Activated naive CD4-positive, alpha-beta T cell treated with anti-CD3 and anti-CD28 coated beads, Interleukin-2, amount 50 U/mL, for 16 hours (primary cell): ENCODE measurements around the gene LSS.
"Not testable (repeated sequence)": the region's sequence is repeated elsewhere in the genome, so short reads cannot be mapped to it uniquely, and the experiment has no call there.

Source experiments
- DNase-seq: peaks from one replicate; pipeline ENCODE4 v3.0.0-alpha.2; 2020

LSS gene

GRCh38 chr21:46245213-46245915 is 16.8 kb upstream of the LSS start:
- DNase-seq: no peak

GRCh38 chr21:46244602-46245001 is 16.0 kb upstream of the LSS start:
- DNase-seq: no peak

- DNase-seq: no peak
Observed at GRCh38 chr21:46243960-46244361, 15.4 kb upstream of the LSS start.

- DNase-seq: no peak
Observed at GRCh38 chr21:46243325-46243724, 14.8 kb upstream of the LSS start.

GRCh38 chr21:46241577-46241976 is 13.0 kb upstream of the LSS start:
- DNase-seq: not testable (repeated sequence)

- no peak for DNase-seq
Observed at GRCh38 chr21:46239817-46240325, 11.3 kb upstream of the LSS start.

- no peak for DNase-seq
Observed at GRCh38 chr21:46237474-46237873, 8.9 kb upstream of the LSS start.

GRCh38 chr21:46234436-46234950 is 5.9 kb upstream of the LSS start:
- no peak for DNase-seq

GRCh38 chr21:46229923-46230260 is 1.3 kb upstream of the LSS start:
- no peak for DNase-seq

GRCh38 chr21:46229133-46229922 is 754 bp upstream of the LSS start:
- peak; percentile 55 for DNase-seq

GRCh38 chr21:46227811-46228344 is 696 bp downstream of the LSS start:
- no peak for DNase-seq

- DNase-seq: no peak
Observed at GRCh38 chr21:46226920-46227599, 1.5 kb downstream of the LSS start.

GRCh38 chr21:46226146-46226545 is 2.4 kb downstream of the LSS start:
- no peak for DNase-seq

- not testable (repeated sequence) for DNase-seq
Observed at GRCh38 chr21:46223661-46224060, 4.9 kb downstream of the LSS start.

- DNase-seq: no peak
Observed at GRCh38 chr21:46223217-46223616, 5.4 kb downstream of the LSS start.

- no peak for DNase-seq
Observed at GRCh38 chr21:46222436-46223116, 6.0 kb downstream of the LSS start.

- no peak for DNase-seq
Observed at GRCh38 chr21:46221664-46222435, 6.7 kb downstream of the LSS start.

GRCh38 chr21:46220847-46221246 is 7.7 kb downstream of the LSS start:
- DNase-seq: no peak

- DNase-seq: no peak
Observed at GRCh38 chr21:46220275-46220810, 8.2 kb downstream of the LSS start.

GRCh38 chr21:46219591-46220239 is 8.9 kb downstream of the LSS start:
- DNase-seq: no peak
